Lower lobe of right lung (tissue), 2 donors: ENCODE measurements around the gene NGEF. TPM values are rescaled to one million over a fixed set of nuclear protein-coding genes. Genes with fewer than 3 reads are reported as not detected.
"Not testable (repeated sequence)": the region's sequence is repeated elsewhere in the genome, so short reads cannot be mapped to it uniquely, and the experiment has no call there.

Experiments used
- ATAC-seq, 2 donors: fragments of 200-7000 bp; cut with Tn5 transposase; one replicate each; pipeline ENCODE4 v1.9.1; 2020 to 2022; ENCODE audit warnings: mild to moderate bottlenecking in 2 of 2, moderate library complexity in 2 of 2
- DNase-seq: peaks from one replicate; pipeline ENCODE4 v3.0.0-alpha.2; 2020
- H3K27ac ChIP-seq: fragments of 200-600 bp; one replicate; pipeline ENCODE4 v1.8.0; 2022
- H3K27me3 ChIP-seq: fragments of 200-600 bp; one replicate; pipeline ENCODE4 v1.8.0; 2022; ENCODE audit warnings: low read depth
- H3K36me3 ChIP-seq: fragments of 200-600 bp; one replicate; pipeline ENCODE4 v1.8.0; 2022; ENCODE audit warnings: mild to moderate bottlenecking
- H3K4me1 ChIP-seq: fragments of 200-600 bp; one replicate; pipeline ENCODE4 v1.8.0; 2022
- H3K4me3 ChIP-seq: fragments of 200-600 bp; one replicate; pipeline ENCODE4 v1.8.0; 2022; ENCODE audit warnings: mild to moderate bottlenecking
- H3K9me3 ChIP-seq: fragments of 200-600 bp; one replicate; pipeline ENCODE4 v1.8.0; 2022
- CTCF ChIP-seq: fragments of 200-600 bp; IDR thresholded peaks from one replicate; pipeline ENCODE4 v1.8.0; 2022; ENCODE audit warnings: antibody characterized with exemption, mild to moderate bottlenecking
- intact Hi-C: fragments of 100-400 bp; cut with DNase I; formaldehyde crosslinking; loops from one replicate; pipeline ENCODE4 v1.11.0; 2022
- total RNA-seq: library from RNA; stranded (reverse); fragmentation: NEBNext Ultra II Directional; extraction: Animal tissue kit (Norgen Biotek cat#: 25700); gene quantifications from one replicate; pipeline ENCODE4 v1.2.1, GENCODE V29; 2021
- donor health status: DM: no; HTN: yes; CAD: no; lungs with severe emphysema.

The NGEF gene
- total RNA-seq, 1 donor from 2014 or later = 1.7 TPM

- DNase-seq = no peak
- H3K4me1 ChIP-seq = no peaks in the 10 kb centered on the region
- H3K27me3 ChIP-seq = no peaks in the 10 kb centered on the region
- H3K27ac ChIP-seq = no peak overlapping the region
- intact Hi-C loops = no loop called here
- H3K36me3 ChIP-seq = no peaks in the 10 kb centered on the region
- no peak for TF ChIP-seq CTCF
- H3K4me3 ChIP-seq = no peak overlapping the region
- no peak for ATAC-seq
- H3K9me3 ChIP-seq = peaks cover 5% of the 10 kb centered on the region
Observed at GRCh38 chr2:233023007-233023760, 10.1 kb upstream of the NGEF start.

GRCh38 chr2:233022561-233022960, 9.5 kb upstream of the NGEF start:
- TF ChIP-seq CTCF = no peak
- no peak for DNase-seq
- ATAC-seq = no peak

GRCh38 chr2:233021771-233022170, 8.7 kb upstream of the NGEF start:
- Histone ChIP-seq H3K27me3 (no peaks in the 10 kb centered on the region), H3K27ac (no peak overlapping the region), H3K4me1 (no peaks in the 10 kb centered on the region), H3K9me3 (peaks cover 9% of the 10 kb centered on the region), H3K4me3 (no peak overlapping the region), H3K36me3 (no peaks in the 10 kb centered on the region)
- ATAC-seq (no peak), DNase-seq (no peak)
- no peak for TF ChIP-seq CTCF
- intact Hi-C loops = no loop called here

More at GRCh38 chr2:233022561-233022960, 9.5 kb upstream of the NGEF start:
- H3K27ac ChIP-seq = no peak overlapping the region
- H3K36me3 ChIP-seq = no peaks in the 10 kb centered on the region
- intact Hi-C loops = no loop called here
- H3K4me3 ChIP-seq = no peak overlapping the region
- no peaks in the 10 kb centered on the region for H3K4me1 ChIP-seq
- H3K9me3 ChIP-seq = peaks cover 9% of the 10 kb centered on the region
- H3K27me3 ChIP-seq = no peaks in the 10 kb centered on the region

- no peak overlapping the region for H3K27ac ChIP-seq
- no peak for ATAC-seq
- H3K4me3 ChIP-seq = no peak overlapping the region
- no peak for TF ChIP-seq CTCF
- H3K36me3 ChIP-seq = no peaks in the 10 kb centered on the region
- intact Hi-C loops = no loop called here
- peaks cover 9% of the 10 kb centered on the region for H3K9me3 ChIP-seq
- no peaks in the 10 kb centered on the region for H3K4me1 ChIP-seq
- H3K27me3 ChIP-seq = no peaks in the 10 kb centered on the region
- DNase-seq = no peak
Observed at GRCh38 chr2:233020454-233020853, 7.4 kb upstream of the NGEF start.

- H3K36me3 ChIP-seq, intact Hi-C loops, H3K27ac ChIP-seq, H3K4me1 ChIP-seq, ATAC-seq, H3K9me3 ChIP-seq, DNase-seq, H3K4me3 ChIP-seq, H3K27me3 ChIP-seq: not testable (repeated sequence)
Observed at GRCh38 chr2:233019610-233020009, 6.6 kb upstream of the NGEF start.

GRCh38 chr2:233017947-233018346, 4.9 kb upstream of the NGEF start:
- Histone ChIP-seq H3K4me3 (no peak overlapping the region), H3K27me3 (no peaks in the 10 kb centered on the region), H3K27ac (no peak overlapping the region), H3K36me3 (no peaks in the 10 kb centered on the region), H3K9me3 (peaks cover 9% of the 10 kb centered on the region), H3K4me1 (no peaks in the 10 kb centered on the region)
- ATAC-seq (no peak), DNase-seq (no peak)
- intact Hi-C loops = no loop called here
- TF ChIP-seq CTCF = no peak
